HCT116 (cell line): Measurements from ENCODE around the gene PRKG1. TPM values are rescaled to one million over a fixed set of nuclear protein-coding genes. Genes with fewer than 3 reads are reported as not detected.

Experiments used
- ATAC-seq: fragments of 200-7000 bp; cut with Tn5 transposase; 2 replicates; pipeline ENCODE4 v1.9.1; 2020; ENCODE audit warnings: mild to moderate bottlenecking, moderate library complexity
- BruUV-seq: library from RNA; stranded (reverse); fragments of 400-500 nt; replicated peaks from 2 replicates; lab custom pipeline; 2021; lab: Mats Ljungman, UMichigan
- CTCF ChIA-PET: fragments of 300-600 bp; sonication (Branson Sonifier 250); formaldehyde crosslinking; loops from one replicate; lab custom pipeline; 2021; ENCODE audit warnings: antibody characterized with exemption; lab: Charles Lee
- POLR2A ChIA-PET: fragments of 300-600, 350-600 bp; sonication (Branson Sonifier 250); formaldehyde crosslinking; loops from one replicate; lab custom pipeline; 2021; ENCODE audit warnings: antibody characterized with exemption; lab: Charles Lee
- RAD21 ChIA-PET, 2 experiments: fragments of 300-600 bp; sonication (Branson Sonifier 250); formaldehyde crosslinking; loops; one replicate each; lab custom pipeline; 2023; ENCODE audit warnings: low total read pairs in 2 of 2; ENCODE audit not compliant: uncharacterized antibody in 2 of 2, unreplicated experiment in 2 of 2, low non-redundant PET in 1 of 2; lab: Charles Lee
- DNase-seq: peaks from one replicate; pipeline ENCODE4 v3.0.0-alpha.2; 2010; ENCODE audit warnings: low read depth, low spot score
- H2AFZ ChIP-seq: fragments of 200-600 bp; shearing (Covaris generic), sonication (generic); 2 replicates; pipeline ENCODE4 v1.6.1; 2017; ENCODE audit warnings: low read depth, mixed run types, mixed read lengths, antibody characterized with exemption, low read length; ENCODE audit not compliant: poor library complexity, severe bottlenecking
- H3K27ac ChIP-seq: 2 replicates; pipeline ENCODE4 v1.5.1; 2012; ENCODE audit warnings: low read depth, low read length
- H3K27me3 ChIP-seq: fragments of 200-600 bp; sonication (generic); 2 replicates; pipeline ENCODE4 v1.6.1; 2016; ENCODE audit warnings: mixed run types, low read length, mixed read lengths; ENCODE audit not compliant: insufficient read depth
- H3K36me3 ChIP-seq, 2 experiments: fragments of 200-500 bp in 1 of 2; fragments of 200-600 bp in 1 of 2; sonication (Bioruptor generic) in 1 of 2; sonication (generic) in 1 of 2; 2 replicates each; pipeline versions ENCODE4 v1.5.1 to v1.6.1; 2014 to 2016; ENCODE audit warnings: low read length in 2 of 2, inconsistent platforms in 1 of 2, mixed read lengths in 1 of 2, mixed run types in 1 of 2; ENCODE audit not compliant: insufficient read depth in 2 of 2, control insufficient read depth in 1 of 2
- H3K4me1 ChIP-seq, 2 experiments: fragments of 200-600 bp in 1 of 2; sonication (generic) in 1 of 2; 2 replicates each; pipeline versions ENCODE4 v1.5.1 to v1.6.1; 2012 to 2017; ENCODE audit warnings: low read length in 2 of 2, inconsistent platforms in 1 of 2, mild to moderate bottlenecking in 1 of 2, mixed read lengths in 1 of 2, mixed run types in 1 of 2, moderate library complexity in 1 of 2; ENCODE audit not compliant: insufficient read depth in 2 of 2, control insufficient read depth in 1 of 2
- H3K4me2 ChIP-seq: fragments of 200-600 bp; sonication (generic); 2 replicates; pipeline ENCODE4 v1.6.1; 2017; ENCODE audit warnings: mixed run types, low read length, mixed read lengths
- H3K4me3 ChIP-seq, 2 experiments: fragments of 200-600 bp in 1 of 2; sonication (generic) in 1 of 2; replicated peaks in 1 of 2; 2 replicates each; pipeline ENCODE4 v1.5.1; 2011 to 2016; ENCODE audit warnings: low read length in 2 of 2, control low read depth in 1 of 2, low read depth in 1 of 2, mild to moderate bottlenecking in 1 of 2, mixed read lengths in 1 of 2, mixed run types in 1 of 2
- H3K79me2 ChIP-seq: fragments of 200-600 bp; sonication (generic); 2 replicates; pipeline ENCODE4 v1.6.1; 2017; ENCODE audit warnings: mild to moderate bottlenecking, mixed run types, low read length, moderate library complexity, mixed read lengths; ENCODE audit not compliant: insufficient read depth
- H3K9ac ChIP-seq: fragments of 200-600 bp; sonication (generic); 2 replicates; pipeline ENCODE4 v1.6.1; 2016; ENCODE audit warnings: low read length, mixed read lengths
- H3K9me2 ChIP-seq: fragments of 200-600 bp; sonication (generic), shearing (Covaris generic); 2 replicates; pipeline ENCODE4 v1.6.1; 2017; ENCODE audit warnings: mixed run types, mild to moderate bottlenecking, moderate library complexity; ENCODE audit not compliant: insufficient read depth
- H3K9me3 ChIP-seq, 2 experiments: fragments of 200-500 bp in 1 of 2; fragments of 200-600 bp in 1 of 2; sonication (Bioruptor generic) in 1 of 2; sonication (generic) in 1 of 2; 2 replicates each; pipeline ENCODE4 v1.6.1; 2014 to 2017; ENCODE audit warnings: low read length in 2 of 2, mixed read lengths in 2 of 2, inconsistent platforms in 1 of 2, low read depth in 1 of 2, mild to moderate bottlenecking in 1 of 2, mixed run types in 1 of 2, moderate library complexity in 1 of 2; ENCODE audit not compliant: control insufficient read depth in 1 of 2, insufficient read depth in 1 of 2
- H4K20me1 ChIP-seq: fragments of 200-600 bp; sonication (generic), shearing (Covaris generic); 2 replicates; pipeline ENCODE4 v1.6.1; 2017; ENCODE audit warnings: mixed run types, mild to moderate bottlenecking, moderate library complexity; ENCODE audit not compliant: insufficient read depth
- CBX3 ChIP-seq: IDR thresholded peaks from 2 replicates; pipeline ENCODE4 v1.6.1; 2012; ENCODE audit warnings: low read depth
- CTCF ChIP-seq, 3 experiments: fragments of 200-600 bp in 1 of 3; sonication (generic) in 1 of 3; IDR thresholded peaks in 2 of 3; conservative IDR thresholded peaks in 1 of 3; 2 replicates each; pipeline ENCODE4 v1.5.1; 2012 to 2017; ENCODE audit warnings: low read depth in 2 of 3, low read length in 2 of 3, antibody characterized with exemption in 1 of 3, borderline replicate concordance in 1 of 3, control low read depth in 1 of 3, mild to moderate bottlenecking in 1 of 3, mixed read lengths in 1 of 3, mixed run types in 1 of 3, moderate library complexity in 1 of 3; ENCODE audit not compliant: insufficient read depth in 1 of 3
- EGR1 ChIP-seq: IDR thresholded peaks from 2 replicates; pipeline ENCODE4 v1.6.1; 2012; ENCODE audit warnings: low read depth
- EZH2 ChIP-seq: fragments of 200-600 bp; sonication (generic); IDR thresholded peaks from 2 replicates; pipeline ENCODE4 v1.6.1; 2017; ENCODE audit warnings: antibody characterized with exemption, mixed run types
- EZH2phosphoT487 ChIP-seq: fragments of 200-600 bp; IDR thresholded peaks from 2 replicates; pipeline ENCODE4 v1.6.1; 2018; ENCODE audit warnings: antibody characterized with exemption, borderline replicate concordance
- FOSL1 ChIP-seq: IDR thresholded peaks from 2 replicates; pipeline ENCODE4 v1.6.1; 2012; ENCODE audit warnings: low read depth
- POLR2A ChIP-seq: IDR thresholded peaks from 2 replicates; pipeline ENCODE4 v1.7.0; 2011; ENCODE audit warnings: borderline replicate concordance; ENCODE audit not compliant: insufficient read depth, insufficient read length; ENCODE audit errors: extremely low read depth
- POLR2AphosphoS5 ChIP-seq: IDR thresholded peaks from 2 replicates; pipeline ENCODE4 v1.6.1; 2011; ENCODE audit warnings: mild to moderate bottlenecking, low read depth, low read length, moderate library complexity
- SIN3A ChIP-seq: IDR thresholded peaks from 2 replicates; pipeline ENCODE4 v1.6.1; 2012; ENCODE audit warnings: low read depth
- SP1 ChIP-seq: IDR thresholded peaks from 2 replicates; pipeline ENCODE4 v1.6.1; 2012; ENCODE audit warnings: low read depth
- SRF ChIP-seq: IDR thresholded peaks from 2 replicates; pipeline ENCODE4 v1.6.1; 2012; ENCODE audit warnings: low read depth
- TCF7L2 ChIP-seq: IDR thresholded peaks from 2 replicates; pipeline ENCODE4 v1.7.0; 2011; ENCODE audit warnings: borderline replicate concordance, inconsistent platforms; ENCODE audit not compliant: insufficient read depth, insufficient read length; ENCODE audit errors: extremely low read depth
- YY1 ChIP-seq: IDR thresholded peaks from 2 replicates; pipeline ENCODE4 v1.6.1; 2011; ENCODE audit warnings: low read length, low read depth, moderate library complexity, mild to moderate bottlenecking; ENCODE audit not compliant: insufficient replicate concordance; ENCODE audit errors: extremely low read depth
- ZFX ChIP-seq: fragments of 450-650 bp; IDR thresholded peaks from 2 replicates; pipeline ENCODE4 v1.6.1; 2017
- intact Hi-C: fragments of 100-400 bp; cut with micrococcal nuclease; formaldehyde crosslinking; loops from 2 replicates; pipeline ENCODE4 v1.10.0; 2022
- total RNA-seq: library from RNA; stranded (reverse); gene quantifications from one replicate; pipeline ENCODE4 v1.2.1, GENCODE V29; 2021; ENCODE audit not compliant: unreplicated experiment
- TF ChIP-seq, protein P1 (sequence below): IDR thresholded peaks from 2 replicates; pipeline ENCODE4 v1.6.1; 2012
- TF ChIP-seq, protein P2 (sequence below): IDR thresholded peaks from 2 replicates; pipeline ENCODE4 v1.6.1; 2012

Gene PRKG1
- total RNA-seq, 1 experiment from 2014 or later: 1.4 TPM

GRCh38 chr10:51472154-51472553 lies 397.9 kb downstream of the PRKG1 start:
- Histone ChIP-seq H3K9ac (no peak overlapping the region), H3K4me1 (no peaks in the 10 kb centered on the region), H4K20me1 (no peaks in the 10 kb centered on the region), H3K9me2 (no peaks in the 10 kb centered on the region), H3K27me3 (peaks cover 3% of the 10 kb centered on the region; the same call in 1 of the 2 replicates), H3K36me3 (no peaks in the 10 kb centered on the region), H3K9me3 (no peaks in the 10 kb centered on the region), H3K4me2 (no peak overlapping the region), H3K27ac (no peak overlapping the region), H2AFZ (no peak overlapping the region), H3K4me3 (no peak overlapping the region), H3K79me2 (no peaks in the 10 kb centered on the region)
- BruUV-seq: no TSS peak
- ChIA-PET CTCF (no interaction called here), RAD21 (no interaction called here), POLR2A (no interaction called here)
- TF ChIP-seq EZH2 (no peak), TCF7L2 (no peak), CTCF (IDR thresholded peaks at IDR 0.05 in 2 of 3, conservative IDR thresholded peaks at IDR 0.05 in 1 of 3; ENCODE audit: borderline replicate concordance in 1 of 3, insufficient read depth in 1 of 3, low read depth in 2 of 3, low read length in 2 of 3) (no peak), POLR2AphosphoS5 (no peak), ZFX (no peak), SRF (no peak), SIN3A (no peak), CBX3 (no peak), YY1 (no peak), POLR2A (no peak), SP1 (no peak), EGR1 (no peak), EZH2phosphoT487 (no peak), FOSL1 (no peak)
- TF ChIP-seq, protein P1, sequence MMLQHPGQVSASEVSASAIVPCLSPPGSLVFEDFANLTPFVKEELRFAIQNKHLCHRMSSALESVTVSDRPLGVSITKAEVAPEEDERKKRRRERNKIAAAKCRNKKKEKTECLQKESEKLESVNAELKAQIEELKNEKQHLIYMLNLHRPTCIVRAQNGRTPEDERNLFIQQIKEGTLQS: no peak
- TF ChIP-seq, protein P2, sequence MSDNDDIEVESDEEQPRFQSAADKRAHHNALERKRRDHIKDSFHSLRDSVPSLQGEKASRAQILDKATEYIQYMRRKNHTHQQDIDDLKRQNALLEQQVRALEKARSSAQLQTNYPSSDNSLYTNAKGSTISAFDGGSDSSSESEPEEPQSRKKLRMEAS: no peak
- intact Hi-C loops: no loop called here
- DNase-seq (no peak), ATAC-seq (no peak)
